ENCODE measurements around the gene RASSF5. TPM values are rescaled to one million over a fixed set of nuclear protein-coding genes. Genes with fewer than 3 reads are reported as not detected.

Gene RASSF5
- total RNA-seq, 2 donors from 2014 or later, result 0.20 to 0.26 TPM

DNA sequence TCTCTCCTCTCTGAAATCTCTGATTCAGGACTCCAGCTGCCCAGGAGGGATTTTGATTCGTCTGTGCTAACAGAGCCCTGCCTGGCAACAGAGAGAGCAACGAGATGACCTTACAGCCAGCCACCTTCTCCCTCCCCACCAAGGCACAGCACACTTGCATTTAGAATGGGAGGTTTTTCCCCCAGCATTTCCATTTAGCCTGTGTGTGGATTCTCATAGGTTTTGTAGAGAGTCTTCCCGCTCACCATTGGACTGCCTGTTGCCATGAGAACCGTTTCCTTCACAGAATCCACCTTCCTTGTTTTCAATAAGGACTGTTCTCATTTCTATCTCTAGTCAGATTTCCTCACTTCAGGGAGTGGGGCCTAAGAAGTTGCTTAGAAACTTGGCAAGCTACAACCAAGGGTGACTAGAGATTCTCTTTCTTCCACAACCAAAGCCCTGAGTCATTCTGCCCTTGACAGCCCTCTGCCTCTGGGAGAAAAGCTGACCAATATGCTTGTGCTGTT lies 42.8 kb upstream of the RASSF5 start:
- Histone ChIP-seq H3K9ac (ENCODE audit: extremely low read depth, low read length, poor library complexity, severe bottlenecking) (no peak overlapping the region), H3K9me3 (ENCODE audit: control insufficient read depth, low read length) (no peaks in the 10 kb centered on the region), H3K4me3 (ENCODE audit: low read length) (no peak overlapping the region), H3K27me3 (ENCODE audit: control insufficient read depth, insufficient read depth, low read length, poor library complexity, severe bottlenecking) (no peaks in the 10 kb centered on the region), H3K36me3 (ENCODE audit: control insufficient read depth, insufficient read depth, low read length) (peaks cover 47% of the 10 kb centered on the region), H3K27ac (ENCODE audit: low read depth, low read length) (peak overlapping the region; percentile 13), H3K4me1 (ENCODE audit: control insufficient read depth, insufficient read depth, low read length) (peaks cover 1% of the 10 kb centered on the region)
- Mint-ChIP-seq H3K4me1 (peaks cover 8% of the 10 kb centered on the region), H3K36me3 (ENCODE audit: low read depth) (peaks cover 35% of the 10 kb centered on the region), H3K9me3 (no peaks in the 10 kb centered on the region), H3K4me3 (no peak overlapping the region), H3K27ac (no peak overlapping the region), H3K27me3 (ENCODE audit: insufficient read depth) (peaks cover 21% of the 10 kb centered on the region)
- DNase-seq, result no peak
- TF ChIP-seq, protein P1, sequence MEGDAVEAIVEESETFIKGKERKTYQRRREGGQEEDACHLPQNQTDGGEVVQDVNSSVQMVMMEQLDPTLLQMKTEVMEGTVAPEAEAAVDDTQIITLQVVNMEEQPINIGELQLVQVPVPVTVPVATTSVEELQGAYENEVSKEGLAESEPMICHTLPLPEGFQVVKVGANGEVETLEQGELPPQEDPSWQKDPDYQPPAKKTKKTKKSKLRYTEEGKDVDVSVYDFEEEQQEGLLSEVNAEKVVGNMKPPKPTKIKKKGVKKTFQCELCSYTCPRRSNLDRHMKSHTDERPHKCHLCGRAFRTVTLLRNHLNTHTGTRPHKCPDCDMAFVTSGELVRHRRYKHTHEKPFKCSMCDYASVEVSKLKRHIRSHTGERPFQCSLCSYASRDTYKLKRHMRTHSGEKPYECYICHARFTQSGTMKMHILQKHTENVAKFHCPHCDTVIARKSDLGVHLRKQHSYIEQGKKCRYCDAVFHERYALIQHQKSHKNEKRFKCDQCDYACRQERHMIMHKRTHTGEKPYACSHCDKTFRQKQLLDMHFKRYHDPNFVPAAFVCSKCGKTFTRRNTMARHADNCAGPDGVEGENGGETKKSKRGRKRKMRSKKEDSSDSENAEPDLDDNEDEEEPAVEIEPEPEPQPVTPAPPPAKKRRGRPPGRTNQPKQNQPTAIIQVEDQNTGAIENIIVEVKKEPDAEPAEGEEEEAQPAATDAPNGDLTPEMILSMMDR (conservative IDR thresholded peaks at IDR 0.05), result no peak
- 86% methylated on average over 4 of the region's 4 CpGs; no CpG with 5 or more reads in 1 of the 2 experiments for WGBS, 2 experiments (ENCODE audit: insufficient coverage in 1 of 2, insufficient read length in 1 of 2)

DNA sequence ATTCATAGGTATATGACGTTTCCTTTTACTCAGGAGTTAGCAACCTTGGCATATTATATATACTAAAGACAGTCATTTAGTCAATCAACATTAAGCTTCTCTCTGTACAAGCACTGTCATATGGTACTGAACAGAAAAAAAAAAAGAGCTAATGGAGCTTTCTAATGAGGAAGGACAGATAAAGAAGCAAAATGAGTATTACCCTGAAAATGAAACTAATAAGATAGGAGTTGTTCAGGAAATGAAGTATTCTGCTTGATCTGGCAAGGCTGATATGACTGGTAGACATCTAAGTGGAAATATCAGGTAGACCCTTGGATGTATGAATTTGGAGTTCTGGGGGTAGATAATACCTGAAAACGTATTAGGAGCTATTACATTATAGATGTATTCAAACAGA lies 41.4 kb upstream of the RASSF5 start:
- H3K9me3 Mint-ChIP-seq, result no peaks in the 10 kb centered on the region
- H3K27me3 ChIP-seq (ENCODE audit: control insufficient read depth, insufficient read depth, low read length, poor library complexity, severe bottlenecking), result no peaks in the 10 kb centered on the region
- peaks cover 8% of the 10 kb centered on the region for H3K4me1 ChIP-seq (ENCODE audit: control insufficient read depth, insufficient read depth, low read length)
- H3K9me3 ChIP-seq (ENCODE audit: control insufficient read depth, low read length), result no peaks in the 10 kb centered on the region
- WGBS, 2 experiments (ENCODE audit: insufficient coverage in 1 of 2, insufficient read length in 1 of 2), result 91 to 100% methylated on average over 1 of the region's 2 CpGs
- TF ChIP-seq, protein P1 (conservative IDR thresholded peaks at IDR 0.05), result no peak
- no peak overlapping the region for H3K4me3 Mint-ChIP-seq
- H3K4me1 Mint-ChIP-seq, result peaks cover 15% of the 10 kb centered on the region
- DNase-seq, result no peak
- peaks cover 34% of the 10 kb centered on the region for H3K36me3 ChIP-seq (ENCODE audit: control insufficient read depth, insufficient read depth, low read length)
- peaks cover 22% of the 10 kb centered on the region for H3K36me3 Mint-ChIP-seq (ENCODE audit: low read depth)
- H3K27ac ChIP-seq (ENCODE audit: low read depth, low read length), result no peak overlapping the region
- no peak overlapping the region for H3K4me3 ChIP-seq (ENCODE audit: low read length)
- H3K9ac ChIP-seq (ENCODE audit: extremely low read depth, low read length, poor library complexity, severe bottlenecking), result no peak overlapping the region
- no peak overlapping the region for H3K27ac Mint-ChIP-seq
- H3K27me3 Mint-ChIP-seq (ENCODE audit: insufficient read depth), result peaks cover 21% of the 10 kb centered on the region

DNA sequence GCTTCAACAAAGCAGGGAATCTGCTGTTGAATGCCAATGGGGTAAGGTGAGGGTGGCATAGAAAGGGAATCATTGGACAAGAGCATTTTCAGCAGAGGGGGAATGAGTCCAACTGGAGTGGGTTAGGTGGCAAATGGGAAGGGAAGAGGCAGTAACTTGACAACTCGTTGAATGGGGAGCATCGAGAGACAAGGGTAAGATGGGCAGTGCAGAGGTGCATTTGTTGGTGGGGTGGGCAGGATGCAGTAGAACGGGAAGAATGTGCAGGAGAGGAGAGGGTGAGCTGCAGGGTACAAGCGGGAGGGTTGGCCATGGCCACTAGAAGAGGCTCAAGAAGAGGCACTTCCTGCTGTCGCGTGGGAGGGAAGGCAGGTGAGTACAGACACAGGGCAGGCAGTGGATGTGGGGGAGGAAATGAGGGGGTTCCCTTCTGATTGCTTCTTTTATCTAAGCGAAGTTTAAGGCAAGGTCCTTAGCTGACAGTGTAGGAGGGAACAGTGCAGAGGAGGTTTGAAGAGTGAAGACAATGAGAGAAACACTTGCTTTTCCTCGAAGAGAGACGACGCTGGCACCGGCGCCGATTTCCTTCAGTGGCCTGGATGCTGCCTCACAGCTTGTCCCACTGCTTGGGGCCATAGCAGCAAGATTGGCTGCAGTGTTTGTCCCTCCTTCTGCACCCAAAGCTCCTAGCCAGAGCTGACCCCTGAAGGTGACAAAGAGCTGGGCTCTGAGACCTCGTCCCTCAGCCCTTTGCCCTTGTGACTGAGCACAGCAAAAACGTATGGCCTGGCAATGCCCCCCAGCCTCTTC lies 40.3 kb upstream of the RASSF5 start:
- H3K4me3 Mint-ChIP-seq, result no peak overlapping the region
- no peaks in the 10 kb centered on the region for H3K9me3 Mint-ChIP-seq
- H3K4me1 Mint-ChIP-seq, result peaks cover 22% of the 10 kb centered on the region
- peaks cover 12% of the 10 kb centered on the region for H3K36me3 Mint-ChIP-seq (ENCODE audit: low read depth)
- TF ChIP-seq, protein P1 (conservative IDR thresholded peaks at IDR 0.05), result no peak
- H3K27me3 ChIP-seq (ENCODE audit: control insufficient read depth, insufficient read depth, low read length, poor library complexity, severe bottlenecking), result no peaks in the 10 kb centered on the region
- H3K27ac Mint-ChIP-seq, result no peak overlapping the region
- H3K4me3 ChIP-seq (ENCODE audit: low read length), result no peak overlapping the region
- peaks cover 15% of the 10 kb centered on the region for H3K4me1 ChIP-seq (ENCODE audit: control insufficient read depth, insufficient read depth, low read length)
- 80 to 85% methylated on average over 12 to 15 of the region's 15 CpGs for WGBS, 2 experiments (ENCODE audit: insufficient coverage in 1 of 2, insufficient read length in 1 of 2)
- H3K36me3 ChIP-seq (ENCODE audit: control insufficient read depth, insufficient read depth, low read length), result peaks cover 25% of the 10 kb centered on the region
- no peak overlapping the region for H3K27ac ChIP-seq (ENCODE audit: low read depth, low read length)
- DNase-seq, result no peak
- no peak overlapping the region for H3K9ac ChIP-seq (ENCODE audit: extremely low read depth, low read length, poor library complexity, severe bottlenecking)
- H3K27me3 Mint-ChIP-seq (ENCODE audit: insufficient read depth), result peaks cover 21% of the 10 kb centered on the region
- H3K9me3 ChIP-seq (ENCODE audit: control insufficient read depth, low read length), result no peaks in the 10 kb centered on the region
